ENCODE results near the gene ERICH3.

- TF ChIP-seq POLR2A (IDR thresholded peaks at IDR 0.05) = no peak
- no peak for TF ChIP-seq EP300 (IDR thresholded peaks at IDR 0.05)
- TF ChIP-seq CTCF (IDR thresholded peaks at IDR 0.05) = no peak
Observed at GRCh38 chr1:74613894-74614293, 59.7 kb downstream of the ERICH3 start.
